ENCODE data around the gene H3-3A. TPM values are rescaled to one million over a fixed set of nuclear protein-coding genes. Genes with fewer than 3 reads are reported as not detected.

The H3-3A gene
- total and polyA plus RNA-seq, 10 of the 15 experiments (the other 5 are each of a cell fraction or from before 2014, with no cell fraction given): 215 to 486 (median 393) TPM

DNA sequence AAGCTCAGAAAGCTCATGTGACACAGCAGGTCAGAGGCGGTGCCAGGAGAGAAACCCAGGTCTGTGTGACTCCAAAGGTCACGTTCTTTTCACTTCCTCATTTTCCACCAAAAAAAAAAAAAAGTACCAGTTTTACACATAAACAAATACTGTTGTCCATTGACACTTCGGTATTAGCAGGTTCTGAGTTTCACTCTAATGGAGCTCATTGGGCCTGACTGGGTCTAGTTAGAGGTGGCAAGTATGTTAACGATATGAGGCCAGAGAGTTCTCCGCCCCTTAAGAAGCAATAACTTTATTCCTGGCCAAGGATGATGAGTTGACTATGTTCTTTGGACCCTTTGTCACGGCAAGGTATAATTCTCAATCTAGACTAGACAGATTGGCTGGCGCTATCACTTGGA, 33.4 kb upstream of the H3-3A start (continued):
- TF ChIP-seq, protein P1, sequence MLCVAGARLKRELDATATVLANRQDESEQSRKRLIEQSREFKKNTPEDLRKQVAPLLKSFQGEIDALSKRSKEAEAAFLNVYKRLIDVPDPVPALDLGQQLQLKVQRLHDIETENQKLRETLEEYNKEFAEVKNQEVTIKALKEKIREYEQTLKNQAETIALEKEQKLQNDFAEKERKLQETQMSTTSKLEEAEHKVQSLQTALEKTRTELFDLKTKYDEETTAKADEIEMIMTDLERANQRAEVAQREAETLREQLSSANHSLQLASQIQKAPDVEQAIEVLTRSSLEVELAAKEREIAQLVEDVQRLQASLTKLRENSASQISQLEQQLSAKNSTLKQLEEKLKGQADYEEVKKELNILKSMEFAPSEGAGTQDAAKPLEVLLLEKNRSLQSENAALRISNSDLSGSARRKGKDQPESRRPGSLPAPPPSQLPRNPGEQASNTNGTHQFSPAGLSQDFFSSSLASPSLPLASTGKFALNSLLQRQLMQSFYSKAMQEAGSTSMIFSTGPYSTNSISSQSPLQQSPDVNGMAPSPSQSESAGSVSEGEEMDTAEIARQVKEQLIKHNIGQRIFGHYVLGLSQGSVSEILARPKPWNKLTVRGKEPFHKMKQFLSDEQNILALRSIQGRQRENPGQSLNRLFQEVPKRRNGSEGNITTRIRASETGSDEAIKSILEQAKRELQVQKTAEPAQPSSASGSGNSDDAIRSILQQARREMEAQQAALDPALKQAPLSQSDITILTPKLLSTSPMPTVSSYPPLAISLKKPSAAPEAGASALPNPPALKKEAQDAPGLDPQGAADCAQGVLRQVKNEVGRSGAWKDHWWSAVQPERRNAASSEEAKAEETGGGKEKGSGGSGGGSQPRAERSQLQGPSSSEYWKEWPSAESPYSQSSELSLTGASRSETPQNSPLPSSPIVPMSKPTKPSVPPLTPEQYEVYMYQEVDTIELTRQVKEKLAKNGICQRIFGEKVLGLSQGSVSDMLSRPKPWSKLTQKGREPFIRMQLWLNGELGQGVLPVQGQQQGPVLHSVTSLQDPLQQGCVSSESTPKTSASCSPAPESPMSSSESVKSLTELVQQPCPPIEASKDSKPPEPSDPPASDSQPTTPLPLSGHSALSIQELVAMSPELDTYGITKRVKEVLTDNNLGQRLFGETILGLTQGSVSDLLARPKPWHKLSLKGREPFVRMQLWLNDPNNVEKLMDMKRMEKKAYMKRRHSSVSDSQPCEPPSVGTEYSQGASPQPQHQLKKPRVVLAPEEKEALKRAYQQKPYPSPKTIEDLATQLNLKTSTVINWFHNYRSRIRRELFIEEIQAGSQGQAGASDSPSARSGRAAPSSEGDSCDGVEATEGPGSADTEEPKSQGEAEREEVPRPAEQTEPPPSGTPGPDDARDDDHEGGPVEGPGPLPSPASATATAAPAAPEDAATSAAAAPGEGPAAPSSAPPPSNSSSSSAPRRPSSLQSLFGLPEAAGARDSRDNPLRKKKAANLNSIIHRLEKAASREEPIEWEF (IDR thresholded peaks at IDR 0.05; ENCODE audit: insufficient replicate concordance, low read depth, low read length): peak; percentile 21
- TF ChIP-seq TCF3 (IDR thresholded peaks at IDR 0.05; ENCODE audit: borderline replicate concordance, insufficient read depth, low read depth, low read length) (no peak), IKZF1 (conservative IDR thresholded peaks at IDR 0.05) (peak; percentile 81), CREB1 (IDR thresholded peaks at IDR 0.05; ENCODE audit: low read depth) (0 out of 2 replicates have a peak, but pooled peaks have one; percentile 18), NFIC (IDR thresholded peaks at IDR 0.05; ENCODE audit: low read depth, low read length) (peak; percentile 57; the same call in 1 of the 2 replicates), BMI1 (IDR thresholded peaks at IDR 0.05; ENCODE audit: borderline replicate concordance) (peak; percentile 59; the same call in 1 of the 2 replicates), EP300 (IDR thresholded peaks at IDR 0.05; ENCODE audit: borderline replicate concordance in 1 of 2, control insufficient read depth in 1 of 2, low read depth in 2 of 2, low read length in 2 of 2) (peak; percentile 81 to 83), CEBPB (IDR thresholded peaks at IDR 0.05; ENCODE audit: borderline replicate concordance in 1 of 2, low read depth in 2 of 2, low read length in 2 of 2) (no peak), TAF1 (IDR thresholded peaks at IDR 0.05; ENCODE audit: borderline replicate concordance, low read depth, low read length) (no peak), ZNF384 (IDR thresholded peaks at IDR 0.05; ENCODE audit: borderline replicate concordance, low read depth, low read length) (peak; percentile 96)
- TF ChIP-seq, protein P2, sequence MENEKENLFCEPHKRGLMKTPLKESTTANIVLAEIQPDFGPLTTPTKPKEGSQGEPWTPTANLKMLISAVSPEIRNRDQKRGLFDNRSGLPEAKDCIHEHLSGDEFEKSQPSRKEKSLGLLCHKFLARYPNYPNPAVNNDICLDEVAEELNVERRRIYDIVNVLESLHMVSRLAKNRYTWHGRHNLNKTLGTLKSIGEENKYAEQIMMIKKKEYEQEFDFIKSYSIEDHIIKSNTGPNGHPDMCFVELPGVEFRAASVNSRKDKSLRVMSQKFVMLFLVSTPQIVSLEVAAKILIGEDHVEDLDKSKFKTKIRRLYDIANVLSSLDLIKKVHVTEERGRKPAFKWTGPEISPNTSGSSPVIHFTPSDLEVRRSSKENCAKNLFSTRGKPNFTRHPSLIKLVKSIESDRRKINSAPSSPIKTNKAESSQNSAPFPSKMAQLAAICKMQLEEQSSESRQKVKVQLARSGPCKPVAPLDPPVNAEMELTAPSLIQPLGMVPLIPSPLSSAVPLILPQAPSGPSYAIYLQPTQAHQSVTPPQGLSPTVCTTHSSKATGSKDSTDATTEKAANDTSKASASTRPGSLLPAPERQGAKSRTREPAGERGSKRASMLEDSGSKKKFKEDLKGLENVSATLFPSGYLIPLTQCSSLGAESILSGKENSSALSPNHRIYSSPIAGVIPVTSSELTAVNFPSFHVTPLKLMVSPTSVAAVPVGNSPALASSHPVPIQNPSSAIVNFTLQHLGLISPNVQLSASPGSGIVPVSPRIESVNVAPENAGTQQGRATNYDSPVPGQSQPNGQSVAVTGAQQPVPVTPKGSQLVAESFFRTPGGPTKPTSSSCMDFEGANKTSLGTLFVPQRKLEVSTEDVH (IDR thresholded peaks at IDR 0.05; ENCODE audit: low read depth, partially characterized antibody): no peak
- TF ChIP-seq, protein P3, sequence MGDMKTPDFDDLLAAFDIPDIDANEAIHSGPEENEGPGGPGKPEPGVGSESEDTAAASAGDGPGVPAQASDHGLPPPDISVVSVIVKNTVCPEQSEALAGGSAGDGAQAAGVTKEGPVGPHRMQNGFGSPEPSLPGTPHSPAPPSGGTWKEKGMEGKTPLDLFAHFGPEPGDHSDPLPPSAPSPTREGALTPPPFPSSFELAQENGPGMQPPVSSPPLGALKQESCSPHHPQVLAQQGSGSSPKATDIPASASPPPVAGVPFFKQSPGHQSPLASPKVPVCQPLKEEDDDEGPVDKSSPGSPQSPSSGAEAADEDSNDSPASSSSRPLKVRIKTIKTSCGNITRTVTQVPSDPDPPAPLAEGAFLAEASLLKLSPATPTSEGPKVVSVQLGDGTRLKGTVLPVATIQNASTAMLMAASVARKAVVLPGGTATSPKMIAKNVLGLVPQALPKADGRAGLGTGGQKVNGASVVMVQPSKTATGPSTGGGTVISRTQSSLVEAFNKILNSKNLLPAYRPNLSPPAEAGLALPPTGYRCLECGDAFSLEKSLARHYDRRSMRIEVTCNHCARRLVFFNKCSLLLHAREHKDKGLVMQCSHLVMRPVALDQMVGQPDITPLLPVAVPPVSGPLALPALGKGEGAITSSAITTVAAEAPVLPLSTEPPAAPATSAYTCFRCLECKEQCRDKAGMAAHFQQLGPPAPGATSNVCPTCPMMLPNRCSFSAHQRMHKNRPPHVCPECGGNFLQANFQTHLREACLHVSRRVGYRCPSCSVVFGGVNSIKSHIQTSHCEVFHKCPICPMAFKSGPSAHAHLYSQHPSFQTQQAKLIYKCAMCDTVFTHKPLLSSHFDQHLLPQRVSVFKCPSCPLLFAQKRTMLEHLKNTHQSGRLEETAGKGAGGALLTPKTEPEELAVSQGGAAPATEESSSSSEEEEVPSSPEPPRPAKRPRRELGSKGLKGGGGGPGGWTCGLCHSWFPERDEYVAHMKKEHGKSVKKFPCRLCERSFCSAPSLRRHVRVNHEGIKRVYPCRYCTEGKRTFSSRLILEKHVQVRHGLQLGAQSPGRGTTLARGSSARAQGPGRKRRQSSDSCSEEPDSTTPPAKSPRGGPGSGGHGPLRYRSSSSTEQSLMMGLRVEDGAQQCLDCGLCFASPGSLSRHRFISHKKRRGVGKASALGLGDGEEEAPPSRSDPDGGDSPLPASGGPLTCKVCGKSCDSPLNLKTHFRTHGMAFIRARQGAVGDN (IDR thresholded peaks at IDR 0.05): peak; percentile 71; the same call in 1 of the 2 replicates
- TF ChIP-seq, protein P4, sequence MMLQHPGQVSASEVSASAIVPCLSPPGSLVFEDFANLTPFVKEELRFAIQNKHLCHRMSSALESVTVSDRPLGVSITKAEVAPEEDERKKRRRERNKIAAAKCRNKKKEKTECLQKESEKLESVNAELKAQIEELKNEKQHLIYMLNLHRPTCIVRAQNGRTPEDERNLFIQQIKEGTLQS (IDR thresholded peaks at IDR 0.05; ENCODE audit: borderline replicate concordance, extremely low read depth, low read depth, low read length): peak; percentile 10; the same call in 1 of the 2 replicates
- TF ChIP-seq, protein P5, sequence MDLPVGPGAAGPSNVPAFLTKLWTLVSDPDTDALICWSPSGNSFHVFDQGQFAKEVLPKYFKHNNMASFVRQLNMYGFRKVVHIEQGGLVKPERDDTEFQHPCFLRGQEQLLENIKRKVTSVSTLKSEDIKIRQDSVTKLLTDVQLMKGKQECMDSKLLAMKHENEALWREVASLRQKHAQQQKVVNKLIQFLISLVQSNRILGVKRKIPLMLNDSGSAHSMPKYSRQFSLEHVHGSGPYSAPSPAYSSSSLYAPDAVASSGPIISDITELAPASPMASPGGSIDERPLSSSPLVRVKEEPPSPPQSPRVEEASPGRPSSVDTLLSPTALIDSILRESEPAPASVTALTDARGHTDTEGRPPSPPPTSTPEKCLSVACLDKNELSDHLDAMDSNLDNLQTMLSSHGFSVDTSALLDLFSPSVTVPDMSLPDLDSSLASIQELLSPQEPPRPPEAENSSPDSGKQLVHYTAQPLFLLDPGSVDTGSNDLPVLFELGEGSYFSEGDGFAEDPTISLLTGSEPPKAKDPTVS (IDR thresholded peaks at IDR 0.05; ENCODE audit: low read depth, low read length): no peak

Data from GM12878 (cell line).